Cardiac muscle cell (in vitro differentiated cells and primary cell): Measurements from ENCODE around the gene INO80. TPM values are rescaled to one million over a fixed set of nuclear protein-coding genes. Genes with fewer than 3 reads are reported as not detected.

Experiments used
- DNase-seq, 2 donors: peaks; one replicate each; pipeline versions ENCODE4 v3.0.0 to v3.0.0-alpha.2; 2010 to 2017; ENCODE audit warnings: low read depth in 1 of 2, low spot score in 1 of 2
- H3K27ac ChIP-seq: fragments of 200-600 bp; sonication (generic); 2 replicates; pipeline ENCODE4 v1.5.1; 2016
- H3K27me3 ChIP-seq: fragments of 200-600 bp; sonication (generic); 2 replicates; pipeline ENCODE4 v1.6.0; 2016; ENCODE audit warnings: control low read depth
- H3K36me3 ChIP-seq: fragments of 200-600 bp; sonication (generic); 2 replicates; pipeline ENCODE4 v1.5.1; 2016; ENCODE audit warnings: control low read depth
- H3K4me1 ChIP-seq: fragments of 200-600 bp; sonication (generic); 2 replicates; pipeline ENCODE4 v1.8.1; 2017; ENCODE audit warnings: low read depth, mild to moderate bottlenecking, mixed run types
- H3K4me3 ChIP-seq: fragments of 200-600 bp; sonication (generic); 2 replicates; pipeline ENCODE4 v1.5.1; 2016; ENCODE audit warnings: mild to moderate bottlenecking
- H3K9me3 ChIP-seq: fragments of 200-600 bp; sonication (generic); 2 replicates; pipeline ENCODE4 v1.5.1; 2017; ENCODE audit warnings: low read depth, mild to moderate bottlenecking, control low read depth
- polyA plus RNA-seq: library from polyadenylated mRNA; unstranded; fragments of >200 nt; fragmentation: Nextera tagmentation; extraction: Ambion mirVana; gene quantifications from 2 replicates; pipeline ENCODE4 v1.2.1, GENCODE V29; 2016
- total RNA-seq: library from RNA; depleted of rRNA; stranded (reverse); fragments of >200 nt; gene quantifications from 2 replicates; pipeline ENCODE4 v1.2.3, GENCODE V29; 2016
- TF ChIP-seq, protein P1 (sequence below): IDR thresholded peaks from 2 replicates; pipeline ENCODE4 v1.5.1; 2012; ENCODE audit warnings: low read depth, mild to moderate bottlenecking, low read length

The INO80 gene
- total and polyA plus RNA-seq, 2 experiments from 2014 or later = 6.0 to 14.0 TPM

DNA sequence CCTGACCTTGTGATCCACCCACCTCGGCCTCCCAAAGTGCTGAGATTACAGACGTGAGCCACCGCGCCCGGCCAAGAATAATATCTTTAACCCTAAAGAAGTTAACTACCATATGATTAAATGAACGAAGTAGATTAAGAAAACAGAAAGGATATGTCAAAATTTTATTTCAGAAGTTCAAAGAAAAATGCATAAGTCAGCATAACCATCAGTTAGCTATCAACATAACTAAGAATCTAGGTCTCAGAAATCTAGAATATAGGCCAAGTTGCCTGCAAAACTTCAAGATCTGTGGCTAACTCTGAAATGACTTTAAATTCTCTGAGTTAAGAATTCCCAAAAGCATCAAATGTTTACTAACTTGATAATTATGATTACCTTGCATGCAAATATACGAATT lies 38.0 kb downstream of the INO80 start:
- Histone ChIP-seq H3K27me3 (no peaks in the 10 kb centered on the region), H3K4me3 (no peak overlapping the region), H3K9me3 (no peaks in the 10 kb centered on the region), H3K27ac (no peak overlapping the region), H3K36me3 (peaks cover 59% of the 10 kb centered on the region), H3K4me1 (no peaks in the 10 kb centered on the region)
- no peak for DNase-seq
- TF ChIP-seq, protein P1, sequence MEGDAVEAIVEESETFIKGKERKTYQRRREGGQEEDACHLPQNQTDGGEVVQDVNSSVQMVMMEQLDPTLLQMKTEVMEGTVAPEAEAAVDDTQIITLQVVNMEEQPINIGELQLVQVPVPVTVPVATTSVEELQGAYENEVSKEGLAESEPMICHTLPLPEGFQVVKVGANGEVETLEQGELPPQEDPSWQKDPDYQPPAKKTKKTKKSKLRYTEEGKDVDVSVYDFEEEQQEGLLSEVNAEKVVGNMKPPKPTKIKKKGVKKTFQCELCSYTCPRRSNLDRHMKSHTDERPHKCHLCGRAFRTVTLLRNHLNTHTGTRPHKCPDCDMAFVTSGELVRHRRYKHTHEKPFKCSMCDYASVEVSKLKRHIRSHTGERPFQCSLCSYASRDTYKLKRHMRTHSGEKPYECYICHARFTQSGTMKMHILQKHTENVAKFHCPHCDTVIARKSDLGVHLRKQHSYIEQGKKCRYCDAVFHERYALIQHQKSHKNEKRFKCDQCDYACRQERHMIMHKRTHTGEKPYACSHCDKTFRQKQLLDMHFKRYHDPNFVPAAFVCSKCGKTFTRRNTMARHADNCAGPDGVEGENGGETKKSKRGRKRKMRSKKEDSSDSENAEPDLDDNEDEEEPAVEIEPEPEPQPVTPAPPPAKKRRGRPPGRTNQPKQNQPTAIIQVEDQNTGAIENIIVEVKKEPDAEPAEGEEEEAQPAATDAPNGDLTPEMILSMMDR = no peak

- Histone ChIP-seq H3K36me3 (peaks cover 54% of the 10 kb centered on the region), H3K27me3 (no peaks in the 10 kb centered on the region), H3K4me1 (no peaks in the 10 kb centered on the region), H3K9me3 (no peaks in the 10 kb centered on the region), H3K27ac (no peak overlapping the region), H3K4me3 (no peak overlapping the region)
- TF ChIP-seq, protein P1 = no peak
- DNase-seq = no peak
Measured at GRCh38 chr15:41073028-41073427, 43.1 kb downstream of the INO80 start.

DNA sequence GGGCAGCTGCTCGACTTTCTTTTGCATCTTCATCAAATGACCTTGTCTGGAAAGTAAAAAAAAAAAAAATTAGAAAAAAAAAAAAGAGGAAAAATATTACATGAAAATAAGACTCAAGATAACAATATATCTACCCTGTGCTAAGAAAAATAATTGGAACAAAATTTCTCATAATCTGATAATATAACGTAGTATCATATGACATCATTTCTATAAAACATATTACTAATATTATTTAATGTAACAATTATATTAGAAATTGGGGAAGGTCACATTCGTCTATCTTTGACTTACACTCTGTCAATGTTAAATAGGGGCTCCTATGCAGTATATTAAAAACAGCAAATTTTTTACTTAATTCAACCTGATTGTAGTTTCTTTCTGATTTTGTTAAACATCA lies 44.1 kb downstream of the INO80 start:
- TF ChIP-seq, protein P1 = no peak
- peaks cover 52% of the 10 kb centered on the region for H3K36me3 ChIP-seq
- H3K9me3 ChIP-seq = no peaks in the 10 kb centered on the region
- H3K27me3 ChIP-seq = no peaks in the 10 kb centered on the region
- no peak overlapping the region for H3K27ac ChIP-seq
- no peak overlapping the region for H3K4me3 ChIP-seq
- no peaks in the 10 kb centered on the region for H3K4me1 ChIP-seq
- DNase-seq = no peak

DNA sequence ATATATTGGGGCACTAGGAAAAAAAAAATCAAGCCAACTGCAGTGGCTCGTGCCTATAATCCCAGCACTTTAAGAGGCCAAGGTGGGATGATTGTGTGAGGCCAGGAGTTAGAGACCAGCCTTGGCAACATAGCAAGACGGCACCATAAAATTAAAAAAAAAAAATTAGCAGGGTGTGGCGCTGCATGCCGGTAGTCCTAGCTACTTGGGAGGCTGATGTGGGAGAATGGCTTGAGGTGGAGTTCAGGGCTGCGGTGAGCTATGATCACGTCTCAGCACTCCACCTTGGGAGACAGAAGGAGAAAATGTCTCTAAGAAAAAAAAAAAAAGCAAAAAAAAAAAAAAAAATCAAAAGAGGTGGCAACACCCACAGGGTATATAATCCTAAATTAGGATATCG lies 49.6 kb downstream of the INO80 start:
- Histone ChIP-seq H3K9me3 (no peaks in the 10 kb centered on the region), H3K36me3 (peaks cover 43% of the 10 kb centered on the region), H3K4me3 (no peak overlapping the region), H3K27me3 (no peaks in the 10 kb centered on the region), H3K4me1 (no peaks in the 10 kb centered on the region), H3K27ac (no peak overlapping the region)
- TF ChIP-seq, protein P1 = no peak
- DNase-seq = no peak

GRCh38 chr15:41061667-41062066 lies 54.4 kb downstream of the INO80 start:
- H3K27ac ChIP-seq = no peak overlapping the region
- no peak overlapping the region for H3K4me3 ChIP-seq
- H3K9me3 ChIP-seq = no peaks in the 10 kb centered on the region
- H3K27me3 ChIP-seq = no peaks in the 10 kb centered on the region
- H3K36me3 ChIP-seq = peaks cover 37% of the 10 kb centered on the region
- DNase-seq = no peak
- no peaks in the 10 kb centered on the region for H3K4me1 ChIP-seq
- TF ChIP-seq, protein P1 = no peak

DNA sequence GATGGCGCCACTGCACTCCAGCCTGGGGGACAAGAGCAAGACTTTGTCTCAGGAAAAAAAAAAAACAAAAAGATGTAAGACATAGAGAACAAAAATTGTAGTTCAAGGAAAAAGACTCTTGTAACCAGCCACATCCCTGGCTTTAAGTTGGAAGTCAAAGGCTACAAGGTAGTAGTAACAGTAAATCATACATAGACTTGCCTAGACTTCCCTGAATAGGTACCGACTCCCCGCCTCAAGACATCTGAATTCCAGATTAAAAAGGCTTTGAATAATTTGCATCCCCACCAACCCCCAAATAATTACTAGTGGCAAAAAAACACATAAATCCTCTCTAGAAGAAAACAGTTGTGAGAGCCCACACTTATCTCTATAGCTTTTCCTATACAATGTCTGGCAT lies 55.6 kb downstream of the INO80 start:
- Histone ChIP-seq H3K27ac (no peak overlapping the region), H3K4me1 (no peaks in the 10 kb centered on the region), H3K27me3 (no peaks in the 10 kb centered on the region), H3K36me3 (peaks cover 42% of the 10 kb centered on the region), H3K9me3 (no peaks in the 10 kb centered on the region), H3K4me3 (no peak overlapping the region)
- no peak for DNase-seq
- TF ChIP-seq, protein P1 = no peak
